ENCODE data around the gene CLPTM1L. TPM values are rescaled to one million over a fixed set of nuclear protein-coding genes. Genes with fewer than 3 reads are reported as not detected.

Gene CLPTM1L
- polyA plus RNA-seq, 3 donors: 14.1 to 76.2 (median 35.0) TPM

DNA sequence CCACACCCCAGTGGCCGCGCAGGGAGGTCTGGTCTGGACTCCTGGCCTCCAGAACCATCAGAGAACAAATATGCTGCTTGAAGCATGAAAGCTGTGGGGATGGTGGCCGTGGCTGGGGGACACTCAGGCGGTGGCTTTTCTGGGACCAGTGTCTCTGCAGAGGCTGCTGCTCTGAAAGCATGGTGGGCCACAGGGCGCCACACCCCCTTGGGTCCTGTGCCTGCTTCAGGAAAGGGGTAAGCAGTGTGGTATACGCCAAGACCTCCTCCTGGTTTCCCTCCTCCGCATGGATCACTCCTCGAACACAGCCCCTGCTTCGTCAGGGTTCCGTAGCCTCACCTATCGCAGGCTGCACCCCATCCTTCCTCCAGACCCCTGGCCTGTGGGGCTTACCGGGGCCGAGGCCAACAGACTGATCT, 30.3 kb downstream of the CLPTM1L start:
- Mint-ChIP-seq H3K4me3 (peak overlapping the region in 1 of 2 donors; percentile 47), H3K4me1 (peaks cover 41% of the 10 kb centered on the region), H3K9me3 (peaks cover 8 to 26% (median 22%) of the 10 kb centered on the region in 7 donors), H3K36me3 (peaks cover 27 to 32% of the 10 kb centered on the region in 2 donors), H3K27me3 (ENCODE audit: low read depth in 3 of 3) (peaks cover 30 to 42% (median 35%) of the 10 kb centered on the region in 3 donors), H3K27ac (no peak overlapping the region)
- intact Hi-C loops (cut with micrococcal nuclease): no loop called here
- Histone ChIP-seq H3K27ac (ENCODE audit: low read depth in 1 of 2, low read length in 2 of 2) (no peak overlapping the region), H2AFZ (ENCODE audit: insufficient read depth, low read depth, low read length, poor library complexity, severe bottlenecking) (no peak overlapping the region), H3K27me3 (ENCODE audit: control insufficient read depth in 2 of 2, insufficient read depth in 2 of 2, low read length in 2 of 2) (peaks cover 0 to 24% of the 10 kb centered on the region in 2 donors), H3K9me3 (replicated peaks in 1 of 2; ENCODE audit: control insufficient read depth in 1 of 2, insufficient read depth in 1 of 2, low read length in 2 of 2) (peaks cover 17 to 19% of the 10 kb centered on the region in 2 donors), H3K4me2 (replicated peaks; ENCODE audit: extremely low read depth, low read length, poor library complexity, severe bottlenecking) (no peak overlapping the region), H3K79me2 (ENCODE audit: insufficient read depth, low read length) (no peaks in the 10 kb centered on the region), H4K20me1 (ENCODE audit: insufficient read depth, low read length) (no peaks in the 10 kb centered on the region), H3K36me3 (replicated peaks in 1 of 2; ENCODE audit: control insufficient read depth in 1 of 2, insufficient read depth in 2 of 2, low read length in 2 of 2) (peaks cover 24 to 28% of the 10 kb centered on the region in 2 donors), H3K4me3 (replicated peaks in 1 of 3; ENCODE audit: low read depth in 2 of 3, low read length in 3 of 3) (no peak overlapping the region), H3K4me1 (ENCODE audit: control insufficient read depth in 1 of 2, insufficient read depth in 2 of 2, low read length in 2 of 2) (peaks cover 28 to 38% of the 10 kb centered on the region in 2 donors), H3K9ac (ENCODE audit: insufficient read depth, low read length, poor library complexity, severe bottlenecking) (no peak overlapping the region)
- no peak for TF ChIP-seq CTCF (IDR thresholded peaks at IDR 0.05)
- DNase-seq: no peak
- 97% methylated on average over 11 of the region's 13 CpGs for WGBS (ENCODE audit: insufficient coverage)

DNA sequence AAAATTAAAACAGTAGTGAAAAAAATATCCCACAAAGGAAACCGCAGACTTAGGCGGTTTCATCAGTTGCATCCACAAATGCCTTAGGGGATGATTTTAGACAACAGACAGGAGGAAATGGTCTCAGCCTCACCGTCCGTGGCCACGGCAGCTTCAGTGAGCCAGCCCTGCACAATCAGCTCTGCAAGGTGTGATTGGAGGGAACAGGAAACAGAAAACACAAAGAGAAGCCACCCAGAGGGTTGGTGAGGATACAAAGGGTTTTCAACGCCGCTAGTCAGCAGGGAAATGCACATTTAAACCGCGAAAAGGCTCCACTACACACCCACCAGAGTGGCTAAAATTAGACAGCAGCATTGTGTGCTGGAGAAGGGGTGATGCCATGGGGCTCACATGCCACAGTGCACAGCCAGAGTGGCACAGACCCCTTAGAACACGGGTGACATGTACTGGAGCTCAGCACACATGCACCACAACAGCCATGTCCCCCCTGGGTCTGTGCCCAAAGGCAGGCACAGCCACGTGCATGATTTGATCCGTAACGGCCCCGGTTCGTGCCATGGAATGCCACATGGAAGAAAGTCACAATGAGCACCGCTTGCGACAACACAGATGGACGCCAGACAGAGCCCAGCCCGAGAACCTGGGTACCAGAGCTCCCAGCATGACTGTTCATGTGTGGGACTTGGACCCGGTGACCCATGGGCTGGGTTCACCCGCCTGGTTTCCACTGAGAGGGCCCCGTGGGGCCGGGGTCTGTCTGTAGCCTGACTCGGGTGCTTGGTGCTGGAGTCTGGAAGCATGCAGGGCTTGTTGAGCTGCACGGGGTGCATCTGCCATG, 31.7 kb downstream of the CLPTM1L start:
- Histone ChIP-seq H3K4me2 (replicated peaks; ENCODE audit: extremely low read depth, low read length, poor library complexity, severe bottlenecking) (peak overlapping the region; percentile 34), H2AFZ (ENCODE audit: insufficient read depth, low read depth, low read length, poor library complexity, severe bottlenecking) (no peak overlapping the region), H3K79me2 (ENCODE audit: insufficient read depth, low read length) (no peaks in the 10 kb centered on the region), H3K27me3 (ENCODE audit: control insufficient read depth in 2 of 2, insufficient read depth in 2 of 2, low read length in 2 of 2) (peaks cover 0 to 24% of the 10 kb centered on the region in 2 donors), H3K27ac (ENCODE audit: low read depth in 1 of 2, low read length in 2 of 2) (no peak overlapping the region), H3K4me1 (ENCODE audit: control insufficient read depth in 1 of 2, insufficient read depth in 2 of 2, low read length in 2 of 2) (peaks cover 28 to 38% of the 10 kb centered on the region in 2 donors), H3K9me3 (replicated peaks in 1 of 2; ENCODE audit: control insufficient read depth in 1 of 2, insufficient read depth in 1 of 2, low read length in 2 of 2) (peaks cover 17 to 23% of the 10 kb centered on the region in 2 donors), H3K4me3 (replicated peaks in 1 of 3; ENCODE audit: low read depth in 2 of 3, low read length in 3 of 3) (peak overlapping the region in 1 of 3 experiments; percentile 42), H3K36me3 (replicated peaks in 1 of 2; ENCODE audit: control insufficient read depth in 1 of 2, insufficient read depth in 2 of 2, low read length in 2 of 2) (peaks cover 11 to 14% of the 10 kb centered on the region in 2 donors), H3K9ac (ENCODE audit: insufficient read depth, low read length, poor library complexity, severe bottlenecking) (no peak overlapping the region), H4K20me1 (ENCODE audit: insufficient read depth, low read length) (no peaks in the 10 kb centered on the region)
- Mint-ChIP-seq H3K9me3 (peaks cover 8 to 26% (median 23%) of the 10 kb centered on the region in 7 donors), H3K27me3 (ENCODE audit: low read depth in 3 of 3) (peaks cover 30 to 42% (median 36%) of the 10 kb centered on the region in 3 donors), H3K27ac (peak overlapping the region in 1 of 7 donors; percentile 25), H3K4me1 (peaks cover 41% of the 10 kb centered on the region), H3K36me3 (peaks cover 15 to 18% of the 10 kb centered on the region in 2 donors), H3K4me3 (peak overlapping the region in 1 of 2 donors; percentile 71)
- DNase-seq: peak in 1 of 3 donors; percentile 4
- WGBS (ENCODE audit: insufficient coverage): 19% methylated on average over 19 of the region's 25 CpGs
- intact Hi-C loops (cut with micrococcal nuclease): no loop called here
- TF ChIP-seq CTCF (IDR thresholded peaks at IDR 0.05): no peak
